Dermis microvascular lymphatic vessel endothelial cell (primary cell): ENCODE results near the gene IPMK. TPM values are rescaled to one million over a fixed set of nuclear protein-coding genes. Genes with fewer than 3 reads are reported as not detected.

Experiments
- DNase-seq, 2 donors: peaks; one replicate each; pipeline versions ENCODE4 v3.0.0 to v3.0.0-alpha.2; 2010; ENCODE audit warnings: low read depth in 2 of 2
- total RNA-seq: library from RNA; depleted of rRNA; stranded (reverse); fragments of >200 nt; gene quantifications from 2 replicates; pipeline ENCODE4 v1.2.1, GENCODE V29; 2014

The IPMK gene
- total RNA-seq, 1 donor from 2014 or later: 6.0 TPM

DNA sequence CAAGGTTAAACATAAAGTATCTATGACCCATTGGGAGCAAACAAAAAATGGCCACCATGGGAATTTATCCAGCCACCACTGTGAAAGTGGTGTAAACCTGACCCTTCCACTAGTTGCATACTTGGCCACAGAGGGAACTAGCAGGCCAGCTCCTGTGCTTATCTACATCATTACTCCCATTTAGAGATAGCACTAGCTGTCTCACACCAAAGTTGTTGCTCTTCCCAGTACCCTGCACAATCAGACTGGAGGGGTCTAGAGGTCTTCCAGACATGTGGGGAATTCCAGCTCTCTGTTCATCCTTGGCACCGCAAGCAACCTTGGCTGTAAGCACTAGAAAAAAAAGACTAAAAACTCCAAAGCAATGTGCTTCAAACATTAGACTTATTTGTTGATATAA lies 113.9 kb downstream of the IPMK start:
- no peak for DNase-seq

- DNase-seq: peak; percentile 14 to 43
Measured at GRCh38 chr10:58152673-58153263, 114.9 kb downstream of the IPMK start.

DNA sequence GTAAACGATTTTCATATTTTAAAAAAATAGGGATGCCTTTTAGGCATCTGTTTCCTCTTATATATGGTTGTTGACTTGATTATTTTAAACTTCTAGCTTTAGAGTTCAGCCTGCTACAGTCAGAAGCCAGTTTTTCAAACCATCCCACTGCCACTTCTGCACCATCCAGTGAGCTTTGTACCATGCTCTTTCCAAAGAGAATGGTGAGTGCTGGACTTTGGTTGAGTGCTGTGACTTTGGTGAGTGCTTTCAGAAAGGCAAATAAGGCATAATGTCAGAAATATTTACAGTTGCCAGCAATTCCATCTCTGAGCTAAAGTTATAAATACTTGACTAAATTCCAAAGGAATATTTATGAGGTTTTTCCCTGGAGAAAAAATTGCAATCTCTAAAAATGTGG lies 117.4 kb downstream of the IPMK start:
- DNase-seq: no peak

GRCh38 chr10:58143944-58144343 lies 123.8 kb downstream of the IPMK start:
- no peak for DNase-seq

Other genes with a start within 250 kb of the IPMK start
- 20.3 and 26.0 TPM in 2 replicates for gene CISD1, start 1.3 kb upstream of the IPMK start, total RNA-seq
- gene UBE2D1, start 67.1 kb upstream of the IPMK start, total RNA-seq: 5.9 and 7.8 TPM in 2 replicates
- gene TFAM, start 117.5 kb upstream of the IPMK start, total RNA-seq: 25.8 and 37.4 TPM in 2 replicates
- gene BICC1, start 245.0 kb upstream of the IPMK start, total RNA-seq: under 0.01 TPM in 1 of 2 replicates, not detected in the other